Measurements from ENCODE around the gene TAS2R16. TPM values are rescaled to one million over a fixed set of nuclear protein-coding genes. Genes with fewer than 3 reads are reported as not detected.
"Not testable (repeated sequence)": the region's sequence is repeated elsewhere in the genome, so short reads cannot be mapped to it uniquely, and the experiment has no call there.

TAS2R16 gene
- total RNA-seq, 1 experiment from 2014 or later = not detected

- intact Hi-C loops (cut with micrococcal nuclease) = no loop called here
- Histone ChIP-seq H3F3A (ENCODE audit: low read length, unreplicated experiment) (no peaks in the 10 kb centered on the region), H3K36me3 (ENCODE audit: low read depth, low read length) (no peaks in the 10 kb centered on the region), H3K79me2 (ENCODE audit: low read length) (no peaks in the 10 kb centered on the region), H3K27me3 (ENCODE audit: low read length) (no peaks in the 10 kb centered on the region), H3K9me3 (ENCODE audit: low read length) (no peaks in the 10 kb centered on the region), H3K4me2 (ENCODE audit: low read length) (no peak overlapping the region), H3K9me2 (replicated peaks; ENCODE audit: low read length) (no peaks in the 10 kb centered on the region), H3K4me3 (ENCODE audit: low read length) (no peak overlapping the region), H3K27ac (ENCODE audit: low read length) (no peak overlapping the region), H3K9ac (ENCODE audit: low read length) (no peak overlapping the region), H3K4me1 (ENCODE audit: insufficient read depth, low read length) (no peaks in the 10 kb centered on the region), H4K20me1 (ENCODE audit: low read length) (no peaks in the 10 kb centered on the region), H2AFZ (ENCODE audit: low read length) (no peak overlapping the region)
- no peak for ATAC-seq
- TF ChIP-seq EZH2 (IDR thresholded peaks at IDR 0.05; ENCODE audit: low read length, unreplicated experiment) = no peak
- TF ChIP-seq EZH2phosphoT487 (IDR thresholded peaks at IDR 0.05; ENCODE audit: borderline replicate concordance, low read length) = no peak
- no peak for TF ChIP-seq CTCF (conservative IDR thresholded peaks at IDR 0.05; ENCODE audit: low read depth, low read length)
- ChIA-PET POLR2A (ENCODE audit: unreplicated experiment) (no interaction called here), CTCF (no interaction called here)
- BruUV-seq (replicated peaks) = no TSS peak
- no peak for DNase-seq
Observed at GRCh38 chr7:122965306-122965705, 30.2 kb downstream of the TAS2R16 start.

GRCh38 chr7:122953678-122954077 is 41.8 kb downstream of the TAS2R16 start:
- H3F3A ChIP-seq (ENCODE audit: low read length, unreplicated experiment); intact Hi-C loops (cut with micrococcal nuclease); POLR2A ChIA-PET (ENCODE audit: unreplicated experiment); H3K9me3 ChIP-seq (ENCODE audit: low read length); H3K4me2 ChIP-seq (ENCODE audit: low read length); H4K20me1 ChIP-seq (ENCODE audit: low read length); BruUV-seq (replicated peaks); H3K9me2 ChIP-seq (replicated peaks; ENCODE audit: low read length); H3K36me3 ChIP-seq (ENCODE audit: low read depth, low read length); ATAC-seq; H3K79me2 ChIP-seq (ENCODE audit: low read length); H3K27ac ChIP-seq (ENCODE audit: low read length); H2AFZ ChIP-seq (ENCODE audit: low read length); CTCF ChIA-PET; DNase-seq; H3K4me1 ChIP-seq (ENCODE audit: insufficient read depth, low read length); H3K9ac ChIP-seq (ENCODE audit: low read length); H3K4me3 ChIP-seq (ENCODE audit: low read length); H3K27me3 ChIP-seq (ENCODE audit: low read length): not testable (repeated sequence)

GRCh38 chr7:122951006-122951405 is 44.5 kb downstream of the TAS2R16 start:
- BruUV-seq (replicated peaks) = no TSS peak
- Histone ChIP-seq H3K4me3 (ENCODE audit: low read length) (no peak overlapping the region), H3K4me1 (ENCODE audit: insufficient read depth, low read length) (peaks cover 7% of the 10 kb centered on the region; the same call in 1 of the 2 replicates), H3K27ac (ENCODE audit: low read length) (peak overlapping the region; percentile 16; the same call in 1 of the 2 replicates), H2AFZ (ENCODE audit: low read length) (no peak overlapping the region), H3K79me2 (ENCODE audit: low read length) (no peaks in the 10 kb centered on the region), H3K4me2 (ENCODE audit: low read length) (no peak overlapping the region), H3K9me3 (ENCODE audit: low read length) (no peaks in the 10 kb centered on the region), H3K9ac (ENCODE audit: low read length) (no peak overlapping the region), H3F3A (ENCODE audit: low read length, unreplicated experiment) (no peaks in the 10 kb centered on the region), H3K36me3 (ENCODE audit: low read depth, low read length) (no peaks in the 10 kb centered on the region), H3K9me2 (replicated peaks; ENCODE audit: low read length) (no peaks in the 10 kb centered on the region), H3K27me3 (ENCODE audit: low read length) (no peaks in the 10 kb centered on the region), H4K20me1 (ENCODE audit: low read length) (no peaks in the 10 kb centered on the region)
- ChIA-PET CTCF (no interaction called here), POLR2A (ENCODE audit: unreplicated experiment) (no interaction called here)
- ATAC-seq (no peak), DNase-seq (peak; percentile 43)
- intact Hi-C loops (cut with micrococcal nuclease) = no loop called here
- no peak for TF ChIP-seq CTCF (conservative IDR thresholded peaks at IDR 0.05; ENCODE audit: low read depth, low read length)
- TF ChIP-seq EZH2 (IDR thresholded peaks at IDR 0.05; ENCODE audit: low read length, unreplicated experiment) = no peak
- no peak for TF ChIP-seq EZH2phosphoT487 (IDR thresholded peaks at IDR 0.05; ENCODE audit: borderline replicate concordance, low read length)

Data from PC-3 (cell line).